Neural cell (in vitro differentiated cells): ENCODE measurements around the gene ARAP2. TPM values are rescaled to one million over a fixed set of nuclear protein-coding genes. Genes with fewer than 3 reads are reported as not detected.

Experiments
- H2AFZ ChIP-seq: fragments of 200-600, 300-800 bp; sonication (generic), shearing (Covaris generic); 2 replicates; pipeline ENCODE4 v1.6.0; 2014; ENCODE audit warnings: low read depth, mild to moderate bottlenecking, antibody characterized with exemption, low read length, moderate library complexity
- H3F3A ChIP-seq: fragments of 200-600 bp; shearing (Covaris generic); 2 replicates; pipeline ENCODE4 v1.6.1; 2016; ENCODE audit warnings: mild to moderate bottlenecking, moderate library complexity, mixed read lengths, antibody characterized with exemption, low read length; ENCODE audit not compliant: insufficient read depth, poor library complexity, severe bottlenecking
- H3K27ac ChIP-seq: fragments of 200-600, 300-800 bp; sonication (generic), shearing (Covaris generic); 2 replicates; pipeline ENCODE4 v1.5.1; 2014; ENCODE audit warnings: mild to moderate bottlenecking, low read length, moderate library complexity
- H3K27me3 ChIP-seq: fragments of 300-800, 200-600 bp; sonication (generic), shearing (Covaris generic); 2 replicates; pipeline ENCODE4 v1.6.0; 2014; ENCODE audit warnings: mild to moderate bottlenecking, low read depth, low read length, moderate library complexity; ENCODE audit not compliant: insufficient read depth
- H3K36me3 ChIP-seq: fragments of 300-800, 200-600 bp; sonication (generic), shearing (Covaris generic); 2 replicates; pipeline ENCODE4 v1.5.1; 2014; ENCODE audit warnings: mild to moderate bottlenecking, antibody characterized with exemption, low read length, moderate library complexity; ENCODE audit not compliant: insufficient read depth
- H3K4me2 ChIP-seq: fragments of 300-800, 200-600 bp; sonication (generic), shearing (Covaris generic); 2 replicates; pipeline ENCODE4 v1.6.0; 2014; ENCODE audit warnings: mild to moderate bottlenecking, low read length
- H3K4me3 ChIP-seq: fragments of 300-800, 200-600 bp; sonication (generic), shearing (Covaris generic); 2 replicates; pipeline ENCODE4 v1.5.1; 2014; ENCODE audit warnings: mild to moderate bottlenecking, low read length, moderate library complexity
- H3K79me2 ChIP-seq: fragments of 200-600 bp; shearing (Covaris generic); replicated peaks from 2 replicates; pipeline ENCODE4 v1.6.0; 2014; ENCODE audit warnings: mild to moderate bottlenecking, low read length, moderate library complexity; ENCODE audit not compliant: insufficient read depth
- H3K9ac ChIP-seq: fragments of 300-800, 200-600 bp; sonication (generic), shearing (Covaris generic); 2 replicates; pipeline ENCODE4 v1.6.1; 2016; ENCODE audit warnings: mild to moderate bottlenecking, low read length, mixed read lengths
- H3K9me2 ChIP-seq: fragments of 200-600 bp; shearing (Covaris generic); 2 replicates; pipeline ENCODE4 v1.6.1; 2016; ENCODE audit warnings: mild to moderate bottlenecking, low read length, mixed read lengths; ENCODE audit not compliant: insufficient read depth
- H3K9me3 ChIP-seq: fragments of 200-600, 300-800 bp; sonication (generic), shearing (Covaris generic); 2 replicates; pipeline ENCODE4 v1.6.1; 2016; ENCODE audit warnings: mild to moderate bottlenecking, mixed run types, low read length, moderate library complexity, mixed read lengths
- H4K20me1 ChIP-seq: fragments of 200-600 bp; shearing (Covaris generic); 2 replicates; pipeline ENCODE4 v1.6.1; 2016; ENCODE audit warnings: mild to moderate bottlenecking, mixed run types; ENCODE audit not compliant: insufficient read depth
- EP300 ChIP-seq: fragments of 450-650 bp; conservative IDR thresholded peaks from 2 replicates; pipeline ENCODE4 v1.6.1; 2014; ENCODE audit warnings: antibody characterized with exemption, mild to moderate bottlenecking, moderate library complexity; ENCODE audit not compliant: poor library complexity, severe bottlenecking
- EZH2 ChIP-seq: fragments of 200-600, 300-800 bp; shearing (Covaris generic), sonication (generic); IDR thresholded peaks from 2 replicates; pipeline ENCODE4 v1.6.1; 2014; ENCODE audit warnings: antibody characterized with exemption, low read length, borderline replicate concordance, mild to moderate bottlenecking; ENCODE audit not compliant: insufficient read depth, poor library complexity, severe bottlenecking
- MXI1 ChIP-seq: fragments of 450-650 bp; conservative IDR thresholded peaks from 2 replicates; pipeline ENCODE4 v1.6.1; 2014; ENCODE audit warnings: antibody characterized with exemption, mild to moderate bottlenecking; ENCODE audit not compliant: poor library complexity, severe bottlenecking
- POLR2AphosphoS5 ChIP-seq: IDR thresholded peaks from 2 replicates; pipeline ENCODE4 v1.6.1; 2012
- RAD21 ChIP-seq: fragments of 450-650 bp; conservative IDR thresholded peaks from 2 replicates; pipeline ENCODE4 v1.6.1; 2014; ENCODE audit warnings: antibody characterized with exemption, mild to moderate bottlenecking, moderate library complexity
- SMC3 ChIP-seq: fragments of 450-650 bp; conservative IDR thresholded peaks from 2 replicates; pipeline ENCODE4 v1.6.1; 2014; ENCODE audit warnings: antibody characterized with exemption, mild to moderate bottlenecking, moderate library complexity; ENCODE audit not compliant: poor library complexity
- TAF1 ChIP-seq: IDR thresholded peaks from 2 replicates; pipeline ENCODE4 v1.6.1; 2012; ENCODE audit warnings: low read depth
- polyA plus RNA-seq: library from polyadenylated mRNA; depleted of rRNA; stranded (reverse); fragments of >200 nt; gene quantifications from 2 replicates; pipeline ENCODE4 v1.2.3, GENCODE V29; 2014
- TF ChIP-seq, protein P1 (sequence below): fragments of 450-650 bp; IDR thresholded peaks from 2 replicates; pipeline ENCODE4 v1.5.1; 2014; ENCODE audit warnings: antibody characterized with exemption, mild to moderate bottlenecking, moderate library complexity; ENCODE audit not compliant: poor library complexity, severe bottlenecking
- TF ChIP-seq, protein P2 (sequence below): IDR thresholded peaks from 2 replicates; pipeline ENCODE4 v1.6.1; 2012; ENCODE audit warnings: borderline replicate concordance

ARAP2 gene
- polyA plus RNA-seq, 1 donor from 2014 or later: 2.1 TPM

DNA sequence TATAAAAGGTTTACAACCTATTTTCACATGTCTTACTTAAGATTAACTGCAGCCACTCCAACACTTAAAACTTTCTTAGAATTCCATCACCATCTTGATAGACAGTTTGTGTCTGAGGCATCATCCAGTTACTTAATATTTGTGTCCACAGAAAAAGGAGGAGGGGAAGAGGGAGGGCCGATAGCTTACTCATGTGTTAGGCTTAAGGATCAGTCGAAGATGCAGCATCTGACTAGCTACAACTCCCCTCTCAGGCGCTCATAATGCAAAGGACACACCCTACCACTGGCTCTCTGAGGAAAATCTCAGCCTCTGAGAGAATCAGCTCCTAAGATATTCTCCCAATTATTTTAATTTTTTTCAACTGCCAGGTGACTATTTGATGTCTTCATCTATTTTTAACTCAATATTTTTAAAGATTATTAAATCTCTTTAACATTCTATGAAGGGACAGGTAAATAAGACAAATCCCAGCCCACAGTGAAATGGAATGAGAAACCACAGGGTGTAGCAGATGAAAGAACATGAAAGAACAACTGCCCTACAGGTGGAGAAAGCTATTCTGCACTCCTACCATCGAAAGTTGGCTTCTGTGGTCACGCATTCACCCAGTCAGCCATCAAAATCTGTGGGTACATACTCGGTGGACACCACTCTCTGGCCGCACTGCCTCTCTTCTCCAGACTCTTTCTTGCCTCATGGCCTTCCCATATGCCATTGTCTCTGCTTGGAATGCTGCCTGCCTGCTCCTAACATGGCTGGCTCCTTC lies 48.0 kb downstream of the ARAP2 start:
- H3K27ac ChIP-seq: no peak overlapping the region
- no peaks in the 10 kb centered on the region for H3K36me3 ChIP-seq
- H3K4me2 ChIP-seq: no peak overlapping the region
- H4K20me1 ChIP-seq: no peaks in the 10 kb centered on the region
- no peak overlapping the region for H2AFZ ChIP-seq
- no peaks in the 10 kb centered on the region for H3K9me2 ChIP-seq
- TF ChIP-seq, protein P1, sequence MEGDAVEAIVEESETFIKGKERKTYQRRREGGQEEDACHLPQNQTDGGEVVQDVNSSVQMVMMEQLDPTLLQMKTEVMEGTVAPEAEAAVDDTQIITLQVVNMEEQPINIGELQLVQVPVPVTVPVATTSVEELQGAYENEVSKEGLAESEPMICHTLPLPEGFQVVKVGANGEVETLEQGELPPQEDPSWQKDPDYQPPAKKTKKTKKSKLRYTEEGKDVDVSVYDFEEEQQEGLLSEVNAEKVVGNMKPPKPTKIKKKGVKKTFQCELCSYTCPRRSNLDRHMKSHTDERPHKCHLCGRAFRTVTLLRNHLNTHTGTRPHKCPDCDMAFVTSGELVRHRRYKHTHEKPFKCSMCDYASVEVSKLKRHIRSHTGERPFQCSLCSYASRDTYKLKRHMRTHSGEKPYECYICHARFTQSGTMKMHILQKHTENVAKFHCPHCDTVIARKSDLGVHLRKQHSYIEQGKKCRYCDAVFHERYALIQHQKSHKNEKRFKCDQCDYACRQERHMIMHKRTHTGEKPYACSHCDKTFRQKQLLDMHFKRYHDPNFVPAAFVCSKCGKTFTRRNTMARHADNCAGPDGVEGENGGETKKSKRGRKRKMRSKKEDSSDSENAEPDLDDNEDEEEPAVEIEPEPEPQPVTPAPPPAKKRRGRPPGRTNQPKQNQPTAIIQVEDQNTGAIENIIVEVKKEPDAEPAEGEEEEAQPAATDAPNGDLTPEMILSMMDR: no peak
- TF ChIP-seq POLR2AphosphoS5 (no peak), TAF1 (no peak), EP300 (no peak), SMC3 (no peak), MXI1 (no peak), EZH2 (no peak), RAD21 (no peak)
- TF ChIP-seq, protein P2, sequence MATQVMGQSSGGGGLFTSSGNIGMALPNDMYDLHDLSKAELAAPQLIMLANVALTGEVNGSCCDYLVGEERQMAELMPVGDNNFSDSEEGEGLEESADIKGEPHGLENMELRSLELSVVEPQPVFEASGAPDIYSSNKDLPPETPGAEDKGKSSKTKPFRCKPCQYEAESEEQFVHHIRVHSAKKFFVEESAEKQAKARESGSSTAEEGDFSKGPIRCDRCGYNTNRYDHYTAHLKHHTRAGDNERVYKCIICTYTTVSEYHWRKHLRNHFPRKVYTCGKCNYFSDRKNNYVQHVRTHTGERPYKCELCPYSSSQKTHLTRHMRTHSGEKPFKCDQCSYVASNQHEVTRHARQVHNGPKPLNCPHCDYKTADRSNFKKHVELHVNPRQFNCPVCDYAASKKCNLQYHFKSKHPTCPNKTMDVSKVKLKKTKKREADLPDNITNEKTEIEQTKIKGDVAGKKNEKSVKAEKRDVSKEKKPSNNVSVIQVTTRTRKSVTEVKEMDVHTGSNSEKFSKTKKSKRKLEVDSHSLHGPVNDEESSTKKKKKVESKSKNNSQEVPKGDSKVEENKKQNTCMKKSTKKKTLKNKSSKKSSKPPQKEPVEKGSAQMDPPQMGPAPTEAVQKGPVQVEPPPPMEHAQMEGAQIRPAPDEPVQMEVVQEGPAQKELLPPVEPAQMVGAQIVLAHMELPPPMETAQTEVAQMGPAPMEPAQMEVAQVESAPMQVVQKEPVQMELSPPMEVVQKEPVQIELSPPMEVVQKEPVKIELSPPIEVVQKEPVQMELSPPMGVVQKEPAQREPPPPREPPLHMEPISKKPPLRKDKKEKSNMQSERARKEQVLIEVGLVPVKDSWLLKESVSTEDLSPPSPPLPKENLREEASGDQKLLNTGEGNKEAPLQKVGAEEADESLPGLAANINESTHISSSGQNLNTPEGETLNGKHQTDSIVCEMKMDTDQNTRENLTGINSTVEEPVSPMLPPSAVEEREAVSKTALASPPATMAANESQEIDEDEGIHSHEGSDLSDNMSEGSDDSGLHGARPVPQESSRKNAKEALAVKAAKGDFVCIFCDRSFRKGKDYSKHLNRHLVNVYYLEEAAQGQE: no peak
- H3F3A ChIP-seq: no peaks in the 10 kb centered on the region
- no peak overlapping the region for H3K4me3 ChIP-seq
- H3K9ac ChIP-seq: no peak overlapping the region
- no peaks in the 10 kb centered on the region for H3K9me3 ChIP-seq
- no peaks in the 10 kb centered on the region for H3K79me2 ChIP-seq
- H3K27me3 ChIP-seq: no peaks in the 10 kb centered on the region

DNA sequence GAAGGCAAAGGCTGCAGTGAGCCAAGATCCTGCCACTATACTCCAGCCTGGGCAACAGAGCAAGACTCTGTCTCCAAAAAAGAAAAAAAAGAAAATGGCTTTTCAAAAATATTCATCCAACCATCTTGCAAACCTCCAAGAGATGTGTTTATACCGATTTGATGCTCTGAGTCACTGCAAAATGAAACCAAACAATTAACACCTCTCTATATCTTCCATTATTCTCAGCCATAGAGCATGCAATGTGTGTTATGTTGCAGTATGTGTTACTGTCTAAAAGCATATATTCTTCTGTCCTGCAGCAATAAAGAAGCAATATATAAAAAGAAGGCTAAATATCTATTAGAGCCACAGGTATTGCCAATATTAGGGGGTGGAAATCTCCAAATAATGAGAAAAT lies 51.4 kb downstream of the ARAP2 start:
- no peaks in the 10 kb centered on the region for H3K36me3 ChIP-seq
- TF ChIP-seq, protein P2: no peak
- no peak for TF ChIP-seq TAF1
- TF ChIP-seq, protein P1: no peak
- H3K9me3 ChIP-seq: no peaks in the 10 kb centered on the region
- H3K4me2 ChIP-seq: no peak overlapping the region
- no peaks in the 10 kb centered on the region for H3K79me2 ChIP-seq
- H3K9ac ChIP-seq: no peak overlapping the region
- H2AFZ ChIP-seq: no peak overlapping the region
- no peaks in the 10 kb centered on the region for H3K27me3 ChIP-seq
- H3F3A ChIP-seq: no peaks in the 10 kb centered on the region
- no peaks in the 10 kb centered on the region for H3K9me2 ChIP-seq
- no peak overlapping the region for H3K27ac ChIP-seq
- H4K20me1 ChIP-seq: no peaks in the 10 kb centered on the region
- no peak overlapping the region for H3K4me3 ChIP-seq
